Right cardiac atrium (tissue), 5 donors: Measurements from ENCODE around the gene SNRPB2. TPM values are rescaled to one million over a fixed set of nuclear protein-coding genes. Genes with fewer than 3 reads are reported as not detected.

Source experiments
- polyA plus RNA-seq: library from polyadenylated mRNA; stranded (reverse); fragments of 200-250 nt; gene quantifications from one replicate; pipeline ENCODE4 v1.2.3, GENCODE V29; 2013
- total RNA-seq, 4 donors: library from RNA; stranded (reverse); fragmentation: NEBNext Ultra II Directional; extraction: Animal tissue kit (Norgen Biotek cat#: 25700); gene quantifications; one replicate each; pipeline ENCODE4 v1.2.1, GENCODE V29; 2021
- donor health status: healthy with polysubstance abuse.
- donor health status: DM: no; HTN: yes; CAD: no.
- donor health status: DM: no; HTN: no; CAD: no.
- donor health status: DM: no; HTN: yes; CAD: no; lungs with severe emphysema.
- donor health status: DM: yes; HTN: yes; CAD: no.

Gene SNRPB2
- total and polyA plus RNA-seq, 5 donors, result 31.8 to 50.8 (median 38.2) TPM

Other genes starting within 250 kb of the SNRPB2 start
- 10 to 100 TPM; 16.5 to 20.4 (median 18.4) TPM for gene KIF16B, start 156.6 kb upstream of the SNRPB2 start, total RNA-seq
- 11.4 TPM for gene KIF16B, start 156.6 kb upstream of the SNRPB2 start, polyA plus RNA-seq
- not detected for gene OTOR, start 18.3 kb downstream of the SNRPB2 start, total RNA-seq
- gene OTOR, start 18.3 kb downstream of the SNRPB2 start, polyA plus RNA-seq, result not detected